ENCODE data around the gene KCNMB4.
A peak's percentile ranks its signal among the peaks of the same experiment; 100 is the strongest.

KCNMB4 gene

GRCh38 chr12:70365648-70366518 is at the start of gene KCNMB4:
Gene KCNMB4 (plus strand): TSS chr12:70366290. CDS start chr12:70366735, 445 bp downstream.
- peak; percentile 70 for DNase-seq

- no peak for DNase-seq
Observed at GRCh38 chr12:70317781-70318180, 48.3 kb upstream of the KCNMB4 start.

GRCh38 chr12:70319605-70320004 is 46.5 kb upstream of the KCNMB4 start:
- DNase-seq = no peak

GRCh38 chr12:70321191-70321590 is 44.9 kb upstream of the KCNMB4 start:
- no peak for DNase-seq

GRCh38 chr12:70327541-70327940 is 38.5 kb upstream of the KCNMB4 start:
- DNase-seq = no peak

GRCh38 chr12:70329728-70330127 is 36.4 kb upstream of the KCNMB4 start:
- no peak for DNase-seq

- DNase-seq = no peak
Observed at GRCh38 chr12:70330158-70330557, 35.9 kb upstream of the KCNMB4 start.

GRCh38 chr12:70332236-70332635 is 33.9 kb upstream of the KCNMB4 start:
- DNase-seq = no peak

GRCh38 chr12:70334742-70335141 is 31.3 kb upstream of the KCNMB4 start:
- no peak for DNase-seq

GRCh38 chr12:70338531-70338930 is 27.6 kb upstream of the KCNMB4 start:
- DNase-seq = no peak

GRCh38 chr12:70351076-70351475 is 15.0 kb upstream of the KCNMB4 start:
- DNase-seq = no peak

GRCh38 chr12:70353780-70354660 is 12.1 kb upstream of the KCNMB4 start:
- no peak for DNase-seq

- DNase-seq = no peak
Observed at GRCh38 chr12:70354787-70355186, 11.3 kb upstream of the KCNMB4 start.

GRCh38 chr12:70355972-70356371 is 10.1 kb upstream of the KCNMB4 start:
- no peak for DNase-seq

- no peak for DNase-seq
Observed at GRCh38 chr12:70359458-70360197, 6.5 kb upstream of the KCNMB4 start.

GRCh38 chr12:70360218-70360617 is 5.9 kb upstream of the KCNMB4 start:
- DNase-seq = no peak

- no peak for DNase-seq
Observed at GRCh38 chr12:70364695-70365397, 1.2 kb upstream of the KCNMB4 start.

- DNase-seq = no peak
Observed at GRCh38 chr12:70365398-70365647, 767 bp upstream of the KCNMB4 start.

GRCh38 chr12:70366581-70367257 is 629 bp downstream of the KCNMB4 start:
- DNase-seq = peak; percentile 47

- DNase-seq = no peak
Observed at GRCh38 chr12:70367258-70368141, 1.4 kb downstream of the KCNMB4 start.

GRCh38 chr12:70372881-70373280 is 6.8 kb downstream of the KCNMB4 start:
- DNase-seq = no peak
